HG02678 (cell line): ENCODE measurements around the gene TRIM8.

Experiments
- ATAC-seq: cut with Tn5 transposase; IDR thresholded peaks from one replicate; pipeline ENCODE4 v1.9.1; 2021; ENCODE audit warnings: mild to moderate bottlenecking, moderate library complexity; ENCODE audit not compliant: unreplicated experiment

The TRIM8 gene

GRCh38 chr10:102615361-102615760 is 28.9 kb upstream of the TRIM8 start:
- no peak for ATAC-seq

- peak; percentile 56 for ATAC-seq
Observed at GRCh38 chr10:102616066-102616770, 28.1 kb upstream of the TRIM8 start.

GRCh38 chr10:102617041-102617440 is 27.2 kb upstream of the TRIM8 start:
- ATAC-seq: no peak

- no peak for ATAC-seq
Observed at GRCh38 chr10:102617816-102618215, 26.5 kb upstream of the TRIM8 start.

GRCh38 chr10:102619281-102619981 is 24.8 kb upstream of the TRIM8 start:
- no peak for ATAC-seq

- ATAC-seq: no peak
Observed at GRCh38 chr10:102620138-102620590, 24.1 kb upstream of the TRIM8 start.

- ATAC-seq: no peak
Observed at GRCh38 chr10:102620591-102621442, 23.5 kb upstream of the TRIM8 start.

- ATAC-seq: no peak
Observed at GRCh38 chr10:102621443-102622325, 22.6 kb upstream of the TRIM8 start.

GRCh38 chr10:102624094-102624493 is 20.2 kb upstream of the TRIM8 start:
- no peak for ATAC-seq

- no peak for ATAC-seq
Observed at GRCh38 chr10:102624751-102625645, 19.3 kb upstream of the TRIM8 start.

- no peak for ATAC-seq
Observed at GRCh38 chr10:102626026-102626685, 18.1 kb upstream of the TRIM8 start.

GRCh38 chr10:102627291-102627735 is 17.0 kb upstream of the TRIM8 start:
- ATAC-seq: no peak

GRCh38 chr10:102627736-102628293 is 16.5 kb upstream of the TRIM8 start:
- no peak for ATAC-seq

GRCh38 chr10:102628451-102628911 is 15.8 kb upstream of the TRIM8 start:
- no peak for ATAC-seq

- ATAC-seq: no peak
Observed at GRCh38 chr10:102629661-102630614, 14.3 kb upstream of the TRIM8 start.

GRCh38 chr10:102630663-102631062 is 13.6 kb upstream of the TRIM8 start:
- ATAC-seq: no peak
